AG20443 (cell line): ENCODE measurements around the gene TMEM139.
A peak's percentile ranks its signal among the peaks of the same experiment; 100 is the strongest.

Experiments
- DNase-seq: peaks from one replicate; pipeline ENCODE4 v3.0.0; 2012; ENCODE audit warnings: low spot score, mixed read lengths

Gene TMEM139

GRCh38 chr7:143284591-143285469 lies at the start of gene TMEM139:
Gene TMEM139 (plus strand): TSS chr7:143284958. CDS start chr7:143285958, 1,000 bp downstream.
- no peak for DNase-seq

- no peak for DNase-seq
These were observed 49.2 kb upstream of the TMEM139 start for GRCh38 chr7:143235561-143235960.

- no peak for DNase-seq
These were observed 48.3 kb upstream of the TMEM139 start for GRCh38 chr7:143236408-143236990.

- DNase-seq: no peak
These were observed 47.4 kb upstream of the TMEM139 start for GRCh38 chr7:143237366-143237765.

- DNase-seq: no peak
These were observed 46.3 kb upstream of the TMEM139 start for GRCh38 chr7:143238289-143238980.

GRCh38 chr7:143239813-143240212 lies 44.9 kb upstream of the TMEM139 start:
- DNase-seq: no peak

- peak; percentile 69 for DNase-seq
These were observed 44.2 kb upstream of the TMEM139 start for GRCh38 chr7:143240291-143241168.

GRCh38 chr7:143242306-143242705 lies 42.5 kb upstream of the TMEM139 start:
- DNase-seq: no peak

GRCh38 chr7:143243111-143243510 lies 41.6 kb upstream of the TMEM139 start:
- DNase-seq: no peak

GRCh38 chr7:143243614-143244013 lies 41.1 kb upstream of the TMEM139 start:
- DNase-seq: no peak

GRCh38 chr7:143244321-143244720 lies 40.4 kb upstream of the TMEM139 start:
- DNase-seq: no peak

- DNase-seq: peak; percentile 30
These were observed 39.6 kb upstream of the TMEM139 start for GRCh38 chr7:143245123-143245522.

GRCh38 chr7:143247372-143247771 lies 37.4 kb upstream of the TMEM139 start:
- no peak for DNase-seq

GRCh38 chr7:143248761-143249354 lies 35.9 kb upstream of the TMEM139 start:
- no peak for DNase-seq

GRCh38 chr7:143250199-143250598 lies 34.6 kb upstream of the TMEM139 start:
- no peak for DNase-seq

GRCh38 chr7:143250822-143251221 lies 33.9 kb upstream of the TMEM139 start:
- no peak for DNase-seq

GRCh38 chr7:143252006-143252405 lies 32.8 kb upstream of the TMEM139 start:
- no peak for DNase-seq

GRCh38 chr7:143255564-143255963 lies 29.2 kb upstream of the TMEM139 start:
- no peak for DNase-seq

- no peak for DNase-seq
These were observed 28.4 kb upstream of the TMEM139 start for GRCh38 chr7:143256325-143256724.

GRCh38 chr7:143256932-143257331 lies 27.8 kb upstream of the TMEM139 start:
- no peak for DNase-seq

GRCh38 chr7:143257501-143257900 lies 27.3 kb upstream of the TMEM139 start:
- no peak for DNase-seq
